ENCODE results near the gene ARHGEF10L.
A peak's percentile ranks its signal among the peaks of the same experiment; 100 is the strongest.
"Not testable (repeated sequence)": the region's sequence is repeated elsewhere in the genome, so short reads cannot be mapped to it uniquely, and the experiment has no call there.

ARHGEF10L gene

GRCh38 chr1:17741052-17741451, 201.6 kb downstream of the ARHGEF10L start:
- DNase-seq (ENCODE audit: low read depth): no peak
- peak; percentile 5 for TF ChIP-seq CTCF (conservative IDR thresholded peaks at IDR 0.05; ENCODE audit: low read depth, low read length)
- no peak overlapping the region for H3K4me3 ChIP-seq (ENCODE audit: low read length)

GRCh38 chr1:17742583-17742982, 203.1 kb downstream of the ARHGEF10L start:
- no peak for TF ChIP-seq CTCF (conservative IDR thresholded peaks at IDR 0.05; ENCODE audit: low read depth, low read length)
- no peak for DNase-seq (ENCODE audit: low read depth)
- no peak overlapping the region for H3K4me3 ChIP-seq (ENCODE audit: low read length)

GRCh38 chr1:17743008-17743647, 203.6 kb downstream of the ARHGEF10L start:
- no peak for TF ChIP-seq CTCF (conservative IDR thresholded peaks at IDR 0.05; ENCODE audit: low read depth, low read length)
- DNase-seq (ENCODE audit: low read depth): no peak
- H3K4me3 ChIP-seq (ENCODE audit: low read length): no peak overlapping the region

GRCh38 chr1:17743925-17744324, 204.4 kb downstream of the ARHGEF10L start:
- H3K4me3 ChIP-seq (ENCODE audit: low read length): no peak overlapping the region
- DNase-seq (ENCODE audit: low read depth): no peak
- TF ChIP-seq CTCF (conservative IDR thresholded peaks at IDR 0.05; ENCODE audit: low read depth, low read length): no peak

GRCh38 chr1:17744666-17745478, 205.4 kb downstream of the ARHGEF10L start:
- DNase-seq (ENCODE audit: low read depth): no peak
- no peak overlapping the region for H3K4me3 ChIP-seq (ENCODE audit: low read length)
- TF ChIP-seq CTCF (conservative IDR thresholded peaks at IDR 0.05; ENCODE audit: low read depth, low read length): peak; percentile 13

GRCh38 chr1:17745479-17745955, 206.0 kb downstream of the ARHGEF10L start:
- DNase-seq (ENCODE audit: low read depth): no peak
- no peak for TF ChIP-seq CTCF (conservative IDR thresholded peaks at IDR 0.05; ENCODE audit: low read depth, low read length)
- no peak overlapping the region for H3K4me3 ChIP-seq (ENCODE audit: low read length)

GRCh38 chr1:17746281-17746680, 206.8 kb downstream of the ARHGEF10L start:
- DNase-seq (ENCODE audit: low read depth); H3K4me3 ChIP-seq (ENCODE audit: low read length): not testable (repeated sequence)
